Neural cell (in vitro differentiated cells): ENCODE measurements around the gene FLT1. TPM values are rescaled to one million over a fixed set of nuclear protein-coding genes. Genes with fewer than 3 reads are reported as not detected.

ENCODE experiments used
- H2AFZ ChIP-seq: fragments of 200-600, 300-800 bp; sonication (generic), shearing (Covaris generic); 2 replicates; pipeline ENCODE4 v1.6.0; 2014; ENCODE audit warnings: low read depth, mild to moderate bottlenecking, antibody characterized with exemption, low read length, moderate library complexity
- H3F3A ChIP-seq: fragments of 200-600 bp; shearing (Covaris generic); 2 replicates; pipeline ENCODE4 v1.6.1; 2016; ENCODE audit warnings: mild to moderate bottlenecking, moderate library complexity, mixed read lengths, antibody characterized with exemption, low read length; ENCODE audit not compliant: insufficient read depth, poor library complexity, severe bottlenecking
- H3K27ac ChIP-seq: fragments of 200-600, 300-800 bp; sonication (generic), shearing (Covaris generic); 2 replicates; pipeline ENCODE4 v1.5.1; 2014; ENCODE audit warnings: mild to moderate bottlenecking, low read length, moderate library complexity
- H3K27me3 ChIP-seq: fragments of 300-800, 200-600 bp; sonication (generic), shearing (Covaris generic); 2 replicates; pipeline ENCODE4 v1.6.0; 2014; ENCODE audit warnings: mild to moderate bottlenecking, low read depth, low read length, moderate library complexity; ENCODE audit not compliant: insufficient read depth
- H3K36me3 ChIP-seq: fragments of 300-800, 200-600 bp; sonication (generic), shearing (Covaris generic); 2 replicates; pipeline ENCODE4 v1.5.1; 2014; ENCODE audit warnings: mild to moderate bottlenecking, antibody characterized with exemption, low read length, moderate library complexity; ENCODE audit not compliant: insufficient read depth
- H3K4me2 ChIP-seq: fragments of 300-800, 200-600 bp; sonication (generic), shearing (Covaris generic); 2 replicates; pipeline ENCODE4 v1.6.0; 2014; ENCODE audit warnings: mild to moderate bottlenecking, low read length
- H3K4me3 ChIP-seq: fragments of 300-800, 200-600 bp; sonication (generic), shearing (Covaris generic); 2 replicates; pipeline ENCODE4 v1.5.1; 2014; ENCODE audit warnings: mild to moderate bottlenecking, low read length, moderate library complexity
- H3K79me2 ChIP-seq: fragments of 200-600 bp; shearing (Covaris generic); replicated peaks from 2 replicates; pipeline ENCODE4 v1.6.0; 2014; ENCODE audit warnings: mild to moderate bottlenecking, low read length, moderate library complexity; ENCODE audit not compliant: insufficient read depth
- H3K9ac ChIP-seq: fragments of 300-800, 200-600 bp; sonication (generic), shearing (Covaris generic); 2 replicates; pipeline ENCODE4 v1.6.1; 2016; ENCODE audit warnings: mild to moderate bottlenecking, low read length, mixed read lengths
- H3K9me2 ChIP-seq: fragments of 200-600 bp; shearing (Covaris generic); 2 replicates; pipeline ENCODE4 v1.6.1; 2016; ENCODE audit warnings: mild to moderate bottlenecking, low read length, mixed read lengths; ENCODE audit not compliant: insufficient read depth
- H3K9me3 ChIP-seq: fragments of 200-600, 300-800 bp; sonication (generic), shearing (Covaris generic); 2 replicates; pipeline ENCODE4 v1.6.1; 2016; ENCODE audit warnings: mild to moderate bottlenecking, mixed run types, low read length, moderate library complexity, mixed read lengths
- H4K20me1 ChIP-seq: fragments of 200-600 bp; shearing (Covaris generic); 2 replicates; pipeline ENCODE4 v1.6.1; 2016; ENCODE audit warnings: mild to moderate bottlenecking, mixed run types; ENCODE audit not compliant: insufficient read depth
- CTCF ChIP-seq: fragments of 450-650 bp; IDR thresholded peaks from 2 replicates; pipeline ENCODE4 v1.5.1; 2014; ENCODE audit warnings: antibody characterized with exemption, mild to moderate bottlenecking, moderate library complexity; ENCODE audit not compliant: poor library complexity, severe bottlenecking
- EP300 ChIP-seq: fragments of 450-650 bp; conservative IDR thresholded peaks from 2 replicates; pipeline ENCODE4 v1.6.1; 2014; ENCODE audit warnings: antibody characterized with exemption, mild to moderate bottlenecking, moderate library complexity; ENCODE audit not compliant: poor library complexity, severe bottlenecking
- EZH2 ChIP-seq: fragments of 200-600, 300-800 bp; shearing (Covaris generic), sonication (generic); IDR thresholded peaks from 2 replicates; pipeline ENCODE4 v1.6.1; 2014; ENCODE audit warnings: antibody characterized with exemption, low read length, borderline replicate concordance, mild to moderate bottlenecking; ENCODE audit not compliant: insufficient read depth, poor library complexity, severe bottlenecking
- MXI1 ChIP-seq: fragments of 450-650 bp; conservative IDR thresholded peaks from 2 replicates; pipeline ENCODE4 v1.6.1; 2014; ENCODE audit warnings: antibody characterized with exemption, mild to moderate bottlenecking; ENCODE audit not compliant: poor library complexity, severe bottlenecking
- POLR2AphosphoS5 ChIP-seq: IDR thresholded peaks from 2 replicates; pipeline ENCODE4 v1.6.1; 2012
- RAD21 ChIP-seq: fragments of 450-650 bp; conservative IDR thresholded peaks from 2 replicates; pipeline ENCODE4 v1.6.1; 2014; ENCODE audit warnings: antibody characterized with exemption, mild to moderate bottlenecking, moderate library complexity
- SMC3 ChIP-seq: fragments of 450-650 bp; conservative IDR thresholded peaks from 2 replicates; pipeline ENCODE4 v1.6.1; 2014; ENCODE audit warnings: antibody characterized with exemption, mild to moderate bottlenecking, moderate library complexity; ENCODE audit not compliant: poor library complexity
- polyA plus RNA-seq: library from polyadenylated mRNA; depleted of rRNA; stranded (reverse); fragments of >200 nt; gene quantifications from 2 replicates; pipeline ENCODE4 v1.2.3, GENCODE V29; 2014

FLT1 gene
- polyA plus RNA-seq, 1 donor from 2014 or later, result not detected

GRCh38 chr13:28319528-28319927 lies 175.4 kb downstream of the FLT1 start:
- Histone ChIP-seq H3K36me3 (no peaks in the 10 kb centered on the region), H2AFZ (no peak overlapping the region), H3K4me3 (no peak overlapping the region), H4K20me1 (no peaks in the 10 kb centered on the region), H3K4me2 (no peak overlapping the region), H3K27ac (no peak overlapping the region), H3F3A (no peaks in the 10 kb centered on the region), H3K9me3 (no peaks in the 10 kb centered on the region), H3K79me2 (no peaks in the 10 kb centered on the region), H3K9me2 (no peaks in the 10 kb centered on the region), H3K27me3 (no peaks in the 10 kb centered on the region), H3K9ac (no peak overlapping the region)
- no peak for TF ChIP-seq RAD21
- no peak for TF ChIP-seq POLR2AphosphoS5

- TF ChIP-seq CTCF, result no peak
- no peak for TF ChIP-seq EZH2
- no peak for TF ChIP-seq EP300
- Histone ChIP-seq H2AFZ (no peak overlapping the region), H3K4me2 (no peak overlapping the region), H3K79me2 (no peaks in the 10 kb centered on the region), H4K20me1 (no peaks in the 10 kb centered on the region), H3K4me3 (no peak overlapping the region), H3K9me2 (no peaks in the 10 kb centered on the region), H3F3A (no peaks in the 10 kb centered on the region), H3K27me3 (no peaks in the 10 kb centered on the region), H3K27ac (no peak overlapping the region), H3K9me3 (no peaks in the 10 kb centered on the region), H3K9ac (no peak overlapping the region), H3K36me3 (no peaks in the 10 kb centered on the region)
Observed at GRCh38 chr13:28318496-28318895, 176.4 kb downstream of the FLT1 start.

GRCh38 chr13:28316836-28317235 lies 178.1 kb downstream of the FLT1 start:
- H4K20me1 ChIP-seq, result no peaks in the 10 kb centered on the region
- no peak overlapping the region for H3K9ac ChIP-seq
- no peaks in the 10 kb centered on the region for H3K36me3 ChIP-seq
- H3K9me3 ChIP-seq, result no peaks in the 10 kb centered on the region
- H3K4me2 ChIP-seq, result no peak overlapping the region
- no peak overlapping the region for H3K27ac ChIP-seq
- H3K4me3 ChIP-seq, result no peak overlapping the region
- H3K9me2 ChIP-seq, result no peaks in the 10 kb centered on the region
- no peak overlapping the region for H2AFZ ChIP-seq
- TF ChIP-seq SMC3, result no peak
- H3F3A ChIP-seq, result no peaks in the 10 kb centered on the region
- H3K27me3 ChIP-seq, result no peaks in the 10 kb centered on the region
- no peaks in the 10 kb centered on the region for H3K79me2 ChIP-seq

GRCh38 chr13:28316129-28316528 lies 178.8 kb downstream of the FLT1 start:
- Histone ChIP-seq H2AFZ (no peak overlapping the region), H3K4me2 (no peak overlapping the region)

More at GRCh38 chr13:28316129-28316528, 178.8 kb downstream of the FLT1 start:
- no peaks in the 10 kb centered on the region for H3K27me3 ChIP-seq
- H3K27ac ChIP-seq, result no peak overlapping the region
- TF ChIP-seq EZH2, result no peak
- no peak for TF ChIP-seq MXI1
- H3K36me3 ChIP-seq, result no peaks in the 10 kb centered on the region
- no peaks in the 10 kb centered on the region for H3K9me3 ChIP-seq
- H3F3A ChIP-seq, result no peaks in the 10 kb centered on the region
- no peak overlapping the region for H3K4me3 ChIP-seq
- no peaks in the 10 kb centered on the region for H3K9me2 ChIP-seq
- no peaks in the 10 kb centered on the region for H3K79me2 ChIP-seq
- H3K9ac ChIP-seq, result no peak overlapping the region
- no peaks in the 10 kb centered on the region for H4K20me1 ChIP-seq
